LNCaP clone FGC (cell line): ENCODE results near the gene ANKDD1A.

ENCODE experiments used
- DNase-seq: peaks from one replicate; pipeline ENCODE4 v3.0.0-alpha.2; 2011; ENCODE audit warnings: low read depth
- H3K4me3 ChIP-seq: 2 replicates; pipeline ENCODE4 v1.5.1; 2011; ENCODE audit warnings: mild to moderate bottlenecking, low read depth, low read length, control low read depth
- CTCF ChIP-seq: IDR thresholded peaks from 2 replicates; pipeline ENCODE4 v1.5.1; 2012; ENCODE audit warnings: mild to moderate bottlenecking; ENCODE audit not compliant: control insufficient read depth, insufficient read depth; ENCODE audit errors: extremely low read depth

ANKDD1A gene

DNA sequence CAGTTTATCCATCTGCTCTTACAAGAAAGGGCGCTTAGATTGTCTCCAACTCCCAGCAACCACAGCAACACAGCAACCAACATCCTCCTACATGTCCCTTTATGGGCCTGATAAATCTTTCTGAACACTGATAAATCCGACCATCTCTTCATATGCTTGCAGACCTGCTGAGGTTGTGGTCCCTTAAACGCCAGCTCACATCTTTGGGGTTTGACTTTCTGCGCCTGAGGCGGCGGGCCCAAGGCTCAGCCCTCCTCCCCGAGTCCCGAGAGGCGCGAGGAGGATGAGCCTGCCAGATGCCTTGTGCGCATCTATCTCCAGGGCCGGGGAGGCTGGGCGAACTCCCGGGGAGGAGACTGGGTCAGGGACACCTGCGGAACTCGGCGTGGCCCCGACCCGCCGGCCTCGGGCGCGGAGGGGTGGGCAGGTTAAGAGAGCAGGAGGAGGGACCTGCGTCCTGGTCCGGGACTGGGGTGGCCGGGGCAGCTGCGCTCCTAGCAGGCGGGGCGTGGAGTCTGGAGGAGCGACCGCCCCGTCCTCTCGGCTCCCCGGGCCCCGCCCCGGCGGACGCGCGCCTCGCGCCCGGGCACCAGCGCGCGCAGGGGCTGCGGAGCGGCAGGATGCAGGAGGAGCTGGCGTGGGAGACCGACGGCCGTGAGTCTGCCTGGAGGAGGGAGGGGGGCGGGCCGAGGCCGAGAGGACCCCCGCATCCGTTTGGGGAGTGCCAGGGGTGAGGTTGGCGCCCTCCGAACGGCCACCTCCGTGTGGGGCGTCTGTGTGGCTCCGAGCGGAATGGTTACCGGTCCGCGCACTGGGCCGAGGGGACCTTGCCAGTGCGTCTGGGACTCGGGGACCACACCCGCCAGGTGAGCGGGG is at the start of gene ANKDD1A:
TSS of gene ANKDD1A (plus strand) at position 592 of the 876 bp plus-strand sequence. CDS start at position 621, 29 bp downstream.
- H3K4me3 ChIP-seq, result peak within 1 kb of the TSS; percentile 55
- no peak for DNase-seq
- no peak for TF ChIP-seq CTCF

GRCh38 chr15:64861960-64862359 is 49.7 kb upstream of the ANKDD1A start:
- TF ChIP-seq CTCF, result no peak
- H3K4me3 ChIP-seq, result no peak overlapping the region
- DNase-seq, result no peak

DNA sequence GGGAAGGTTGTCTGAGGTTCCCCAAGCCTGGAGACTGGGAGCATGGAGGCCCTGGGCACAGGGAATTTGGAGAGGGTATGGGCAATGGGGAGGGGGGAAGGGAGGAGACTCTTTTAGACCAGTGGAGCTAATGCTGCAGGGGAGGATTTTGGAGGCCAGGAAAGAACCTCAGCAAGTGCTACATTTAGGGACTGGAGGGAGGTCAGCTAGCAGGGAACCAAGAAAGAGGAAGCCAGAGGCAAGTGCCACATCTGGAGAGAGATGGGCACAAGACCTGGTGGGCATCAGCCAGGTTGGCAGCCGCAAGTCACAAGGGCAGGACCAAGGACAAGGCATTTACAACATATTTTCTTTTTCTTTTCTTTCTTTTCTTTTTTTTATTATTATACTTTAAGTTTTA is 49.3 kb upstream of the ANKDD1A start:
- TF ChIP-seq CTCF, result no peak
- DNase-seq, result no peak

GRCh38 chr15:64864068-64864467 is 47.6 kb upstream of the ANKDD1A start:
- no peak for TF ChIP-seq CTCF
- H3K4me3 ChIP-seq, result no peak overlapping the region
- DNase-seq, result no peak

More for the DNA sequence above, 49.3 kb upstream of the ANKDD1A start:
- H3K4me3 ChIP-seq, result no peak overlapping the region

DNA sequence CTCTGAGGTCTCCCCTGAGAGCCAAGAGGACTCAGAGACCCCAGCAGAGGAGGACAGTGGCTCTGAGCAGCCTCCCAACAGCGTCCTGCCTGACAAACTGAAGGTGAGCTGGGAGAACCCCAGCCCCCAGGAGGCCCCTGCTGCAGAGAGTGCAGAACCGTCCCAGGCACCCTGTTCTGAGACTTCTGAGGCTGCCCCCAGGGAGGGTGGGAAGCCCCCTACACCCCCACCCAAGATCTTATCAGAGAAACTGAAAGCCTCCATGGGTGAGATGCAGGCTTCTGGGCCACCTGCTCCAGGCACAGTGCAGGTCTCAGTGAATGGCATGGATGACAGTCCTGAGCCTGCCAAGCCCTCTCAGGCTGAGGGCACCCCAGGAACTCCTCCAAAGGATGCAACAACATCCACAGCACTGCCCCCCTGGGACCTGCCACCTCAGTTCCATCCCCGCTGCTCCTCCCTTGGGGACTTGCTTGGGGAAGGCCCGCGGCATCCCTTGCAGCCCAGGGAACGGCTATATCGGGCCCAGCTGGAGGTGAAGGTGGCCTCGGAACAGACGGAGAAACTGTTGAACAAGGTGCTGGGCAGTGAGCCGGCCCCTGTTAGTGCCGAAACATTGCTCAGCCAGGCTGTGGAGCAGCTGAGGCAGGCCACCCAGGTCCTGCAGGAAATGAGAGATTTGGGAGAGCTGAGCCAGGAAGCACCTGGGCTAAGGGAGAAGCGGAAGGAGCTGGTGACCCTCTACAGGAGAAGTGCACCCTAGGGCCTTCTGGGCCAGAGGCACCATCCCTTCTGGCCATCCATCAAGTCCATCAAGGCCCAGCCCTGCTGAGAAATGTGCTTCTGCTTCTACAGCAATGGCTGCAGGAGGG is 46.3 kb upstream of the ANKDD1A start:
- no peak for DNase-seq
- no peak for TF ChIP-seq CTCF

GRCh38 chr15:64865998-64866520 is 45.6 kb upstream of the ANKDD1A start:
- TF ChIP-seq CTCF, result no peak
- no peak for DNase-seq
- H3K4me3 ChIP-seq, result no peak overlapping the region

More for the DNA sequence above, 46.3 kb upstream of the ANKDD1A start:
- no peak overlapping the region for H3K4me3 ChIP-seq
